ENCODE measurements around the gene MT1F. TPM values are rescaled to one million over a fixed set of nuclear protein-coding genes. Genes with fewer than 3 reads are reported as not detected.
"Not testable (repeated sequence)": the region's sequence is repeated elsewhere in the genome, so short reads cannot be mapped to it uniquely, and the experiment has no call there.

MT1F gene
- total RNA-seq, 1 experiment from 2014 or later: 13.4 TPM

- H3K4me3 ChIP-seq (ENCODE audit: insufficient read depth, low read depth, low read length): peak overlapping the region; percentile 7; the same call in 1 of the 2 replicates
- peak; percentile 82 for DNase-seq
- peaks cover 74% of the 10 kb centered on the region for H3K27me3 ChIP-seq (ENCODE audit: control insufficient read depth, insufficient read depth, low read length)
- no peaks in the 10 kb centered on the region for H3K36me3 ChIP-seq (replicated peaks; ENCODE audit: control insufficient read depth, insufficient read depth, low read length)
Observed at GRCh38 chr16:56647641-56648431, 9.9 kb upstream of the MT1F start.

GRCh38 chr16:56649271-56649670 lies 8.5 kb upstream of the MT1F start:
- H3K27me3 ChIP-seq (ENCODE audit: control insufficient read depth, insufficient read depth, low read length): peaks cover 62% of the 10 kb centered on the region
- H3K36me3 ChIP-seq (replicated peaks; ENCODE audit: control insufficient read depth, insufficient read depth, low read length): no peaks in the 10 kb centered on the region
- no peak for DNase-seq
- no peak overlapping the region for H3K4me3 ChIP-seq (ENCODE audit: insufficient read depth, low read depth, low read length)

GRCh38 chr16:56649820-56650219 lies 7.9 kb upstream of the MT1F start:
- Histone ChIP-seq H3K27me3 (ENCODE audit: control insufficient read depth, insufficient read depth, low read length) (peaks cover 57% of the 10 kb centered on the region), H3K36me3 (replicated peaks; ENCODE audit: control insufficient read depth, insufficient read depth, low read length) (no peaks in the 10 kb centered on the region), H3K4me3 (ENCODE audit: insufficient read depth, low read depth, low read length) (no peak overlapping the region)
- no peak for DNase-seq

- H3K36me3 ChIP-seq (replicated peaks; ENCODE audit: control insufficient read depth, insufficient read depth, low read length): no peaks in the 10 kb centered on the region
- no peak within 1 kb of the TSS for H3K4me3 ChIP-seq (ENCODE audit: insufficient read depth, low read depth, low read length)
- DNase-seq: no peak
- peaks cover 43% of the 10 kb centered on the region for H3K27me3 ChIP-seq (ENCODE audit: control insufficient read depth, insufficient read depth, low read length)
Observed at GRCh38 chr16:56651586-56651985, 6.2 kb upstream of the MT1F start, which contains the start of gene MT1B. Gene MT1B, plus strand, starts transcription at chr16:56651886. Its CDS starts 68 bp downstream, at chr16:56651954.

GRCh38 chr16:56652600-56652999 lies 5.2 kb upstream of the MT1F start:
- Histone ChIP-seq H3K27me3 (ENCODE audit: control insufficient read depth, insufficient read depth, low read length) (peaks cover 35% of the 10 kb centered on the region), H3K4me3 (ENCODE audit: insufficient read depth, low read depth, low read length) (no peak overlapping the region), H3K36me3 (replicated peaks; ENCODE audit: control insufficient read depth, insufficient read depth, low read length) (no peaks in the 10 kb centered on the region)
- no peak for DNase-seq

- DNase-seq: no peak
- H3K27me3 ChIP-seq (ENCODE audit: control insufficient read depth, insufficient read depth, low read length): peaks cover 34% of the 10 kb centered on the region
- no peak overlapping the region for H3K4me3 ChIP-seq (ENCODE audit: insufficient read depth, low read depth, low read length)
- H3K36me3 ChIP-seq (replicated peaks; ENCODE audit: control insufficient read depth, insufficient read depth, low read length): no peaks in the 10 kb centered on the region
Observed at GRCh38 chr16:56653218-56653617, 4.5 kb upstream of the MT1F start.

GRCh38 chr16:56658327-56658875 lies 642 bp downstream of the MT1F start:
- peak overlapping the region; percentile 66 for H3K4me3 ChIP-seq (ENCODE audit: insufficient read depth, low read depth, low read length)
- peaks cover 60% of the 10 kb centered on the region for H3K27me3 ChIP-seq (ENCODE audit: control insufficient read depth, insufficient read depth, low read length)
- no peaks in the 10 kb centered on the region for H3K36me3 ChIP-seq (replicated peaks; ENCODE audit: control insufficient read depth, insufficient read depth, low read length)
- DNase-seq: peak; percentile 47

GRCh38 chr16:56662357-56663354 lies 4.9 kb downstream of the MT1F start:
- H3K4me3 ChIP-seq (ENCODE audit: insufficient read depth, low read depth, low read length): peak overlapping the region; percentile 48
- peaks cover 97% of the 10 kb centered on the region for H3K27me3 ChIP-seq (ENCODE audit: control insufficient read depth, insufficient read depth, low read length)
- DNase-seq: peak; percentile 68
- H3K36me3 ChIP-seq (replicated peaks; ENCODE audit: control insufficient read depth, insufficient read depth, low read length): no peaks in the 10 kb centered on the region

GRCh38 chr16:56664506-56664905 lies 6.7 kb downstream of the MT1F start:
- H3K27me3 ChIP-seq (ENCODE audit: control insufficient read depth, insufficient read depth, low read length): peaks cover 98% of the 10 kb centered on the region
- no peak for DNase-seq
- no peak overlapping the region for H3K4me3 ChIP-seq (ENCODE audit: insufficient read depth, low read depth, low read length)
- H3K36me3 ChIP-seq (replicated peaks; ENCODE audit: control insufficient read depth, insufficient read depth, low read length): no peaks in the 10 kb centered on the region

- not testable (repeated sequence) for H3K36me3 ChIP-seq (replicated peaks; ENCODE audit: control insufficient read depth, insufficient read depth, low read length)
Observed at GRCh38 chr16:56665286-56666261, 7.8 kb downstream of the MT1F start.

GRCh38 chr16:56667581-56668571 lies 10.1 kb downstream of the MT1F start, which contains the start of gene MT1G:
Gene MT1G, minus strand, starts transcription at chr16:56668065. Its CDS starts 72 bp downstream, at chr16:56667993.
- H3K4me3 ChIP-seq (ENCODE audit: insufficient read depth, low read depth, low read length): peak within 1 kb of the TSS; percentile 28; the same call in 1 of the 2 replicates

More at GRCh38 chr16:56665286-56666261, 7.8 kb downstream of the MT1F start:
- DNase-seq; H3K4me3 ChIP-seq (ENCODE audit: insufficient read depth, low read depth, low read length): not testable (repeated sequence)
- H3K27me3 ChIP-seq (ENCODE audit: control insufficient read depth, insufficient read depth, low read length): peaks cover 98% of the 10 kb centered on the region

GRCh38 chr16:56669005-56669839 lies 11.5 kb downstream of the MT1F start, which contains the start of gene MT1H:
Gene MT1H, plus strand, starts transcription at chr16:56669814. Its CDS starts 71 bp downstream, at chr16:56669885.
- Histone ChIP-seq H3K36me3 (replicated peaks; ENCODE audit: control insufficient read depth, insufficient read depth, low read length) (no peaks in the 10 kb centered on the region), H3K27me3 (ENCODE audit: control insufficient read depth, insufficient read depth, low read length) (peaks cover 75% of the 10 kb centered on the region), H3K4me3 (ENCODE audit: insufficient read depth, low read depth, low read length) (peak within 1 kb of the TSS; percentile 25; the same call in 1 of the 2 replicates)
- DNase-seq: peak; percentile 76

More at GRCh38 chr16:56667581-56668571, 10.1 kb downstream of the MT1F start, which contains the start of gene MT1G:
- H3K27me3 ChIP-seq (ENCODE audit: control insufficient read depth, insufficient read depth, low read length): peaks cover 88% of the 10 kb centered on the region
- no peaks in the 10 kb centered on the region for H3K36me3 ChIP-seq (replicated peaks; ENCODE audit: control insufficient read depth, insufficient read depth, low read length)
- peak; percentile 74 for DNase-seq
